MM.1S (cell line): ENCODE data around the gene ARHGEF38.

Experiments
- DNase-seq: peaks from one replicate; pipeline ENCODE4 v3.0.0-alpha.2; 2015
- H2AFZ ChIP-seq: fragments of 300-600 bp; sonication (generic); 2 replicates; pipeline ENCODE4 v1.6.0; 2016; ENCODE audit warnings: antibody characterized with exemption, low read length
- H3F3A ChIP-seq: fragments of 300-600 bp; sonication (generic); 2 replicates; pipeline ENCODE4 v1.6.1; 2016; ENCODE audit warnings: mild to moderate bottlenecking, antibody characterized with exemption, low read length, moderate library complexity, mixed read lengths; ENCODE audit not compliant: insufficient read depth
- H3K27ac ChIP-seq: fragments of 300-600 bp; sonication (generic); 2 replicates; pipeline ENCODE4 v1.5.1; 2016; ENCODE audit warnings: mild to moderate bottlenecking, low read length
- H3K27me3 ChIP-seq: fragments of 300-600 bp; sonication (generic); replicated peaks from 2 replicates; pipeline ENCODE4 v1.6.0; 2016; ENCODE audit warnings: low read length; ENCODE audit not compliant: insufficient read depth
- H3K36me3 ChIP-seq: fragments of 300-600 bp; sonication (generic); replicated peaks from 2 replicates; pipeline ENCODE4 v1.6.1; 2016; ENCODE audit warnings: mild to moderate bottlenecking, low read length, mixed read lengths; ENCODE audit not compliant: insufficient read depth
- H3K4me1 ChIP-seq: fragments of 300-600 bp; sonication (generic); 2 replicates; pipeline ENCODE4 v1.6.1; 2016; ENCODE audit warnings: low read length, mixed read lengths
- H3K4me2 ChIP-seq: fragments of 300-600 bp; sonication (generic); 2 replicates; pipeline ENCODE4 v1.6.0; 2016; ENCODE audit warnings: low read depth, low read length
- H3K4me3 ChIP-seq: fragments of 300-600 bp; sonication (generic); 2 replicates; pipeline ENCODE4 v1.5.1; 2016; ENCODE audit warnings: low read length, mixed read lengths
- H3K79me2 ChIP-seq: fragments of 300-600 bp; sonication (generic); 2 replicates; pipeline ENCODE4 v1.6.1; 2016; ENCODE audit warnings: mixed run types, low read length, mixed read lengths
- H3K9ac ChIP-seq: fragments of 300-600 bp; sonication (generic); 2 replicates; pipeline ENCODE4 v1.6.1; 2016; ENCODE audit warnings: low read length, mixed read lengths
- H3K9me2 ChIP-seq: fragments of 300-600 bp; sonication (generic); replicated peaks from 2 replicates; pipeline ENCODE4 v1.6.1; 2016; ENCODE audit warnings: mild to moderate bottlenecking, low read length, mixed read lengths; ENCODE audit not compliant: insufficient read depth
- H3K9me3 ChIP-seq: fragments of 300-600 bp; sonication (generic); replicated peaks from 2 replicates; pipeline ENCODE4 v1.6.1; 2016; ENCODE audit warnings: mild to moderate bottlenecking, low read length, mixed read lengths; ENCODE audit not compliant: insufficient read depth
- H4K20me1 ChIP-seq: fragments of 300-600 bp; sonication (generic); 2 replicates; pipeline ENCODE4 v1.6.1; 2016; ENCODE audit warnings: mild to moderate bottlenecking, low read length, moderate library complexity, mixed read lengths; ENCODE audit not compliant: insufficient read depth
- CTCF ChIP-seq: fragments of 300-600 bp; sonication (generic); IDR thresholded peaks from 2 replicates; pipeline ENCODE4 v1.5.1; 2016; ENCODE audit warnings: antibody characterized with exemption, low read length, mixed read lengths
- EZH2 ChIP-seq: fragments of 300-600 bp; sonication (generic); optimal IDR thresholded peaks from 2 replicates; pipeline ENCODE3; 2017; ENCODE audit warnings: low read depth, mild to moderate bottlenecking, antibody characterized with exemption, low read length, mixed read lengths
- EZH2phosphoT487 ChIP-seq: fragments of 300-600 bp; sonication (generic); IDR thresholded peaks from 2 replicates; pipeline ENCODE4 v1.6.1; 2018; ENCODE audit warnings: antibody characterized with exemption, low read length

ARHGEF38 gene

GRCh38 chr4:105657117-105657765 is 104.8 kb downstream of the ARHGEF38 start:
- DNase-seq, result no peak
- H3K9me2 ChIP-seq, result no peaks in the 10 kb centered on the region
- H3F3A ChIP-seq, result no peaks in the 10 kb centered on the region
- no peaks in the 10 kb centered on the region for H3K79me2 ChIP-seq
- no peak for TF ChIP-seq CTCF
- no peak for TF ChIP-seq EZH2
- TF ChIP-seq EZH2phosphoT487, result no peak
- no peak overlapping the region for H2AFZ ChIP-seq
- no peak overlapping the region for H3K9ac ChIP-seq
- no peaks in the 10 kb centered on the region for H3K36me3 ChIP-seq
- H3K4me2 ChIP-seq, result no peak overlapping the region
- no peak overlapping the region for H3K27ac ChIP-seq
- H3K27me3 ChIP-seq, result no peaks in the 10 kb centered on the region
- no peak overlapping the region for H3K4me3 ChIP-seq
- no peaks in the 10 kb centered on the region for H4K20me1 ChIP-seq
- H3K4me1 ChIP-seq, result peaks cover 8% of the 10 kb centered on the region
- no peaks in the 10 kb centered on the region for H3K9me3 ChIP-seq

DNA sequence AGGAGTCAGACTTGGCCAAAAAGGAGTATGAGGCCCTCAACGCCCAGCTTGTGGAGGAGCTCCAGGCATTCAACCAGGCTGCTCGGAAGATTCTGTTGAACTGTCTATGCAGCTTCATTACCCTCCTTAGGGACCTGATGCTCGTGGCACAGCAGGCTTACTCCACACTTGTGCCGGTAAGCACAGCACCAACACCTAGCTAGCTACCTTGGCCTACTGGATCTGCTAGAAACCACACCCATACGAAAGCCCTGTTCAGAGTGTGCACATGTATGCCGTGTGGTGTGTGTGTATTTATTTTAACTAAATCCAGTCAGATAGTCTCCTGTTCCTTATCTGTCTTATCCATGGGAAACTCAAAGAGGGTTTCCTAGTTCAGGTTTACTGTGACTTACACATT is 106.8 kb downstream of the ARHGEF38 start:
- H3K27ac ChIP-seq, result no peak overlapping the region
- no peaks in the 10 kb centered on the region for H4K20me1 ChIP-seq
- H3K4me3 ChIP-seq, result no peak overlapping the region
- H3K9me3 ChIP-seq, result no peaks in the 10 kb centered on the region
- no peak overlapping the region for H3K4me2 ChIP-seq
- H3K4me1 ChIP-seq, result peaks cover 16% of the 10 kb centered on the region
- TF ChIP-seq CTCF (no peak), EZH2phosphoT487 (no peak), EZH2 (no peak)
- peaks cover 7% of the 10 kb centered on the region; the same call in 1 of the 2 replicates for H3F3A ChIP-seq
- H3K27me3 ChIP-seq, result no peaks in the 10 kb centered on the region
- no peaks in the 10 kb centered on the region for H3K36me3 ChIP-seq
- no peaks in the 10 kb centered on the region for H3K79me2 ChIP-seq
- H3K9me2 ChIP-seq, result no peaks in the 10 kb centered on the region
- no peak overlapping the region for H2AFZ ChIP-seq
- no peak for DNase-seq
- no peak overlapping the region for H3K9ac ChIP-seq

DNA sequence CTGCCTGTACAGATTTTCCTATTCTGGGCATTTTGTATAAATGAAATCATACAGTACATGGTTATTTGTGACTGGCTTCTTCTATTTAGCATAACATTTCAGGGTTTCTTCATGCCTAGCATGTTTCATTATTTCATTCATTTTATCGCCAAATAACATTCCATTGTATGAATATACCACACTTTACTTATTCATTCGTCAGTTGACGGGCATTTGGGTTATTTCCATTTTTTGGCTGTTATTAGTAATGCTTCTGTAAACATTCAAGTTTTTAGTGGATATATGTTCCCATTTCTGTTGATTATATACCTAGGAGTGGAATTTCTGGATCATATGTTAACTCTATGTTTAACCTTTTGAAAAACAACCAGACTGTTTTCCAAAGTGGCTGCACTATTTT is 108.6 kb downstream of the ARHGEF38 start:
- no peaks in the 10 kb centered on the region for H3K79me2 ChIP-seq
- H3K9me3 ChIP-seq, result no peaks in the 10 kb centered on the region
- H3K4me2 ChIP-seq, result no peak overlapping the region
- no peak overlapping the region for H3K9ac ChIP-seq
- no peak overlapping the region for H2AFZ ChIP-seq
- H3K4me3 ChIP-seq, result no peak overlapping the region
- H3K9me2 ChIP-seq, result no peaks in the 10 kb centered on the region
- no peaks in the 10 kb centered on the region for H3K36me3 ChIP-seq
- no peak for DNase-seq
- H3K4me1 ChIP-seq, result peaks cover 26% of the 10 kb centered on the region
- H4K20me1 ChIP-seq, result no peaks in the 10 kb centered on the region
- TF ChIP-seq EZH2 (no peak), EZH2phosphoT487 (no peak), CTCF (no peak)
- peaks cover 7% of the 10 kb centered on the region; the same call in 1 of the 2 replicates for H3F3A ChIP-seq
- H3K27ac ChIP-seq, result no peak overlapping the region
- H3K27me3 ChIP-seq, result no peaks in the 10 kb centered on the region
